SK-N-SH treated with all-trans-retinoic acid at 6 μM for 48 hours (cell line): ENCODE data around the gene SFRP2.

Experiments
- ARNTL ChIP-seq: fragments of 450-650 bp; formaldehyde crosslinking; IDR thresholded peaks from 2 replicates; pipeline ENCODE4 v1.5.0; 2020; ENCODE audit warnings: low read depth, mild to moderate bottlenecking, moderate library complexity, borderline replicate concordance
- CSDC2 ChIP-seq: fragments of 250-450 bp; sonication (Bioruptor Pico); IDR thresholded peaks from 2 replicates; pipeline ENCODE4 v1.5.0; 2020; ENCODE audit warnings: mild to moderate bottlenecking, moderate library complexity
- ESRRG ChIP-seq: fragments of 250-450 bp; sonication (Bioruptor Pico); IDR thresholded peaks from 2 replicates; pipeline ENCODE4 v1.6.1; 2021; ENCODE audit warnings: mild to moderate bottlenecking
- GLIS3 ChIP-seq: fragments of 250-450 bp; sonication (Bioruptor Pico); IDR thresholded peaks from 2 replicates; pipeline ENCODE4 v1.5.0; 2020; ENCODE audit warnings: mild to moderate bottlenecking, moderate library complexity
- ISL1 ChIP-seq: fragments of 250-450 bp; sonication (Bioruptor Pico); IDR thresholded peaks from 2 replicates; pipeline ENCODE4 v2.1.2; 2022; ENCODE audit warnings: mild to moderate bottlenecking, moderate library complexity
- OSR1 ChIP-seq: fragments of 250-450 bp; sonication (Bioruptor Pico); IDR thresholded peaks from 2 replicates; pipeline ENCODE4 v1.8.0; 2022; ENCODE audit warnings: moderate library complexity, mild to moderate bottlenecking, inconsistent platforms
- SNAI2 ChIP-seq: fragments of 250-450 bp; sonication (Bioruptor Pico); IDR thresholded peaks from 2 replicates; pipeline ENCODE4 v1.5.0; 2020; ENCODE audit warnings: mild to moderate bottlenecking, moderate library complexity
- TCF4 ChIP-seq: fragments of 250-450 bp; sonication (Bioruptor Pico); IDR thresholded peaks from 2 replicates; pipeline ENCODE4 v1.8.0; 2021; ENCODE audit warnings: mild to moderate bottlenecking, moderate library complexity, borderline replicate concordance
- TOX ChIP-seq: fragments of 250-450 bp; sonication (Bioruptor Pico); IDR thresholded peaks from 2 replicates; pipeline ENCODE4 v1.8.0; 2021; ENCODE audit warnings: mild to moderate bottlenecking, moderate library complexity, borderline replicate concordance
- ZFP3 ChIP-seq: fragments of 250-450 bp; sonication (Bioruptor Pico); IDR thresholded peaks from 2 replicates; pipeline ENCODE4 v1.5.0; 2020; ENCODE audit warnings: mild to moderate bottlenecking, moderate library complexity
- ZFP30 ChIP-seq: fragments of 450-650 bp; formaldehyde crosslinking; IDR thresholded peaks from 2 replicates; pipeline ENCODE4 v1.5.0; 2022; ENCODE audit warnings: mild to moderate bottlenecking, moderate library complexity
- TF ChIP-seq, protein P1 (sequence below): fragments of 250-450 bp; sonication (Bioruptor Pico); IDR thresholded peaks from 2 replicates; pipeline ENCODE4 v1.5.0; 2020; ENCODE audit warnings: mild to moderate bottlenecking, moderate library complexity
- TF ChIP-seq, protein P2 (sequence below): fragments of 250-450 bp; sonication (Bioruptor Pico); IDR thresholded peaks from 2 replicates; pipeline ENCODE4 v1.5.1; 2020; ENCODE audit warnings: low read depth, mild to moderate bottlenecking, moderate library complexity
- TF ChIP-seq, protein P3 (sequence below): fragments of 250-450 bp; sonication (Bioruptor Pico); IDR thresholded peaks from 2 replicates; pipeline ENCODE4 v1.8.0; 2020; ENCODE audit warnings: mild to moderate bottlenecking, moderate library complexity, borderline replicate concordance

GRCh38 chr4:153757407-153757806 is 31.5 kb downstream of the SFRP2 start:
- TF ChIP-seq SNAI2 (no peak), ARNTL (CRISPR knock-in tag) (no peak), ISL1 (CRISPR knock-in tag) (no peak), OSR1 (CRISPR knock-in tag) (no peak), TCF4 (CRISPR knock-in tag) (no peak), CSDC2 (no peak), ZFP3 (CRISPR knock-in tag) (no peak), ZFP30 (CRISPR knock-in tag) (no peak), GLIS3 (CRISPR knock-in tag) (no peak), ESRRG (CRISPR knock-in tag) (no peak), TOX (CRISPR knock-in tag) (no peak)
- TF ChIP-seq, protein P1, sequence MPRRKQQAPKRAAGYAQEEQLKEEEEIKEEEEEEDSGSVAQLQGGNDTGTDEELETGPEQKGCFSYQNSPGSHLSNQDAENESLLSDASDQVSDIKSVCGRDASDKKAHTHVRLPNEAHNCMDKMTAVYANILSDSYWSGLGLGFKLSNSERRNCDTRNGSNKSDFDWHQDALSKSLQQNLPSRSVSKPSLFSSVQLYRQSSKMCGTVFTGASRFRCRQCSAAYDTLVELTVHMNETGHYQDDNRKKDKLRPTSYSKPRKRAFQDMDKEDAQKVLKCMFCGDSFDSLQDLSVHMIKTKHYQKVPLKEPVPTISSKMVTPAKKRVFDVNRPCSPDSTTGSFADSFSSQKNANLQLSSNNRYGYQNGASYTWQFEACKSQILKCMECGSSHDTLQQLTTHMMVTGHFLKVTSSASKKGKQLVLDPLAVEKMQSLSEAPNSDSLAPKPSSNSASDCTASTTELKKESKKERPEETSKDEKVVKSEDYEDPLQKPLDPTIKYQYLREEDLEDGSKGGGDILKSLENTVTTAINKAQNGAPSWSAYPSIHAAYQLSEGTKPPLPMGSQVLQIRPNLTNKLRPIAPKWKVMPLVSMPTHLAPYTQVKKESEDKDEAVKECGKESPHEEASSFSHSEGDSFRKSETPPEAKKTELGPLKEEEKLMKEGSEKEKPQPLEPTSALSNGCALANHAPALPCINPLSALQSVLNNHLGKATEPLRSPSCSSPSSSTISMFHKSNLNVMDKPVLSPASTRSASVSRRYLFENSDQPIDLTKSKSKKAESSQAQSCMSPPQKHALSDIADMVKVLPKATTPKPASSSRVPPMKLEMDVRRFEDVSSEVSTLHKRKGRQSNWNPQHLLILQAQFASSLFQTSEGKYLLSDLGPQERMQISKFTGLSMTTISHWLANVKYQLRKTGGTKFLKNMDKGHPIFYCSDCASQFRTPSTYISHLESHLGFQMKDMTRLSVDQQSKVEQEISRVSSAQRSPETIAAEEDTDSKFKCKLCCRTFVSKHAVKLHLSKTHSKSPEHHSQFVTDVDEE (CRISPR knock-in tag): no peak
- TF ChIP-seq, protein P2, sequence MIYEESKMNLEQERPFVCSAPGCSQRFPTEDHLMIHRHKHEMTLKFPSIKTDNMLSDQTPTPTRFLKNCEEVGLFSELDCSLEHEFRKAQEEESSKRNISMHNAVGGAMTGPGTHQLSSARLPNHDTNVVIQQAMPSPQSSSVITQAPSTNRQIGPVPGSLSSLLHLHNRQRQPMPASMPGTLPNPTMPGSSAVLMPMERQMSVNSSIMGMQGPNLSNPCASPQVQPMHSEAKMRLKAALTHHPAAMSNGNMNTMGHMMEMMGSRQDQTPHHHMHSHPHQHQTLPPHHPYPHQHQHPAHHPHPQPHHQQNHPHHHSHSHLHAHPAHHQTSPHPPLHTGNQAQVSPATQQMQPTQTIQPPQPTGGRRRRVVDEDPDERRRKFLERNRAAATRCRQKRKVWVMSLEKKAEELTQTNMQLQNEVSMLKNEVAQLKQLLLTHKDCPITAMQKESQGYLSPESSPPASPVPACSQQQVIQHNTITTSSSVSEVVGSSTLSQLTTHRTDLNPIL (CRISPR knock-in tag): no peak
- TF ChIP-seq, protein P3, sequence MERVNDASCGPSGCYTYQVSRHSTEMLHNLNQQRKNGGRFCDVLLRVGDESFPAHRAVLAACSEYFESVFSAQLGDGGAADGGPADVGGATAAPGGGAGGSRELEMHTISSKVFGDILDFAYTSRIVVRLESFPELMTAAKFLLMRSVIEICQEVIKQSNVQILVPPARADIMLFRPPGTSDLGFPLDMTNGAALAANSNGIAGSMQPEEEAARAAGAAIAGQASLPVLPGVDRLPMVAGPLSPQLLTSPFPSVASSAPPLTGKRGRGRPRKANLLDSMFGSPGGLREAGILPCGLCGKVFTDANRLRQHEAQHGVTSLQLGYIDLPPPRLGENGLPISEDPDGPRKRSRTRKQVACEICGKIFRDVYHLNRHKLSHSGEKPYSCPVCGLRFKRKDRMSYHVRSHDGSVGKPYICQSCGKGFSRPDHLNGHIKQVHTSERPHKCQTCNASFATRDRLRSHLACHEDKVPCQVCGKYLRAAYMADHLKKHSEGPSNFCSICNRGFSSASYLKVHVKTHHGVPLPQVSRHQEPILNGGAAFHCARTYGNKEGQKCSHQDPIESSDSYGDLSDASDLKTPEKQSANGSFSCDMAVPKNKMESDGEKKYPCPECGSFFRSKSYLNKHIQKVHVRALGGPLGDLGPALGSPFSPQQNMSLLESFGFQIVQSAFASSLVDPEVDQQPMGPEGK (CRISPR knock-in tag): no peak
